ENCODE results near the gene GUCY2C.

GRCh38 chr12:14614704-14615121 lies 81.7 kb downstream of the GUCY2C start:
- TF ChIP-seq CTCF (conservative IDR thresholded peaks at IDR 0.05; ENCODE audit: low read length) (no peak), EZH2phosphoT487 (IDR thresholded peaks at IDR 0.05; ENCODE audit: borderline replicate concordance) (no peak)
